Measurements from ENCODE around the gene SASH1.

The SASH1 gene

GRCh38 chr6:148503703-148504102 lies 161.1 kb downstream of the SASH1 start:
- no peak for DNase-seq

- DNase-seq: no peak
Observed at GRCh38 chr6:148507774-148508173, 165.1 kb downstream of the SASH1 start.

GRCh38 chr6:148508401-148509041 lies 165.9 kb downstream of the SASH1 start:
- DNase-seq: no peak

- DNase-seq: no peak
Observed at GRCh38 chr6:148509119-148509799, 166.6 kb downstream of the SASH1 start.

- peak; percentile 31 for DNase-seq
Observed at GRCh38 chr6:148509800-148510581, 167.4 kb downstream of the SASH1 start.

- no peak for DNase-seq
Observed at GRCh38 chr6:148513145-148514071, 170.8 kb downstream of the SASH1 start.

GRCh38 chr6:148514091-148514845 lies 171.6 kb downstream of the SASH1 start:
- DNase-seq: no peak

GRCh38 chr6:148516217-148516616 lies 173.6 kb downstream of the SASH1 start:
- DNase-seq: no peak

- DNase-seq: no peak
Observed at GRCh38 chr6:148516617-148517016, 174.0 kb downstream of the SASH1 start.

- no peak for DNase-seq
Observed at GRCh38 chr6:148517470-148517869, 174.8 kb downstream of the SASH1 start.

- no peak for DNase-seq
Observed at GRCh38 chr6:148518511-148519156, 176.0 kb downstream of the SASH1 start.

- no peak for DNase-seq
Observed at GRCh38 chr6:148520109-148520841, 177.6 kb downstream of the SASH1 start.

GRCh38 chr6:148521158-148521557 lies 178.5 kb downstream of the SASH1 start:
- DNase-seq: no peak

- DNase-seq: no peak
Observed at GRCh38 chr6:148521586-148521985, 178.9 kb downstream of the SASH1 start.

- no peak for DNase-seq
Observed at GRCh38 chr6:148523048-148523447, 180.4 kb downstream of the SASH1 start.

GRCh38 chr6:148523551-148523950 lies 180.9 kb downstream of the SASH1 start:
- no peak for DNase-seq

GRCh38 chr6:148524471-148524882 lies 181.8 kb downstream of the SASH1 start:
- DNase-seq: no peak

GRCh38 chr6:148524976-148525375 lies 182.3 kb downstream of the SASH1 start:
- DNase-seq: no peak

- DNase-seq: no peak
Observed at GRCh38 chr6:148525453-148525852, 182.8 kb downstream of the SASH1 start.

GRCh38 chr6:148526145-148526544 lies 183.5 kb downstream of the SASH1 start:
- DNase-seq: no peak

GRCh38 chr6:148528292-148528691 lies 185.7 kb downstream of the SASH1 start:
- no peak for DNase-seq
